Glutamatergic neuron (in vitro differentiated cells): Measurements from ENCODE around the gene ARMS2. TPM values are rescaled to one million over a fixed set of nuclear protein-coding genes. Genes with fewer than 3 reads are reported as not detected.

ENCODE experiments used
- DNase-seq: peaks from one replicate; pipeline ENCODE4 v3.0.0; 2022
- H3K27ac Mint-ChIP-seq: one replicate; pipeline ENCODE4 v1.8.0; 2020; ENCODE audit warnings: mild to moderate bottlenecking, mixed read lengths, inconsistent platforms; ENCODE audit not compliant: unreplicated experiment
- H3K27me3 Mint-ChIP-seq: one replicate; pipeline ENCODE4 v1.8.0; 2020; ENCODE audit warnings: mild to moderate bottlenecking, moderate library complexity, mixed read lengths, inconsistent platforms; ENCODE audit not compliant: unreplicated experiment
- H3K36me3 Mint-ChIP-seq: one replicate; pipeline ENCODE4 v1.8.0; 2020; ENCODE audit warnings: mild to moderate bottlenecking, mixed read lengths, inconsistent platforms; ENCODE audit not compliant: unreplicated experiment
- H3K4me1 Mint-ChIP-seq: one replicate; pipeline ENCODE4 v1.8.0; 2020; ENCODE audit warnings: mild to moderate bottlenecking, low read depth, mixed read lengths, inconsistent platforms; ENCODE audit not compliant: unreplicated experiment
- H3K4me3 Mint-ChIP-seq: one replicate; pipeline ENCODE4 v1.8.0; 2020; ENCODE audit warnings: mild to moderate bottlenecking, mixed read lengths, inconsistent platforms; ENCODE audit not compliant: unreplicated experiment
- H3K9me3 Mint-ChIP-seq: one replicate; pipeline ENCODE4 v1.8.0; 2020; ENCODE audit warnings: mild to moderate bottlenecking, moderate library complexity, mixed read lengths, inconsistent platforms; ENCODE audit not compliant: unreplicated experiment
- CTCF ChIP-seq: fragments of 200-600 bp; sonication (generic); IDR thresholded peaks from one replicate; pipeline ENCODE4 v1.5.0; 2021; ENCODE audit not compliant: partially characterized antibody, unreplicated experiment
- microRNA-seq: library from miRNA; unstranded; fragments of <30 nt; microRNA quantifications from one replicate; pipeline ENCODE4, GENCODE V29; 2020; ENCODE audit not compliant: unreplicated experiment
- total RNA-seq: library from RNA; stranded (reverse); fragmentation: NEBNext Ultra II Directional; extraction: Animal tissue kit (Norgen Biotek cat#: 25700); gene quantifications from one replicate; pipeline ENCODE4 v1.2.1, GENCODE V29; 2021; ENCODE audit not compliant: unreplicated experiment

Gene ARMS2
- total RNA-seq, 1 donor from 2014 or later: not detected

- H3K27ac Mint-ChIP-seq: no peak overlapping the region
These were observed 51.6 kb downstream of the ARMS2 start for GRCh38 chr10:122505885-122506645.

More at GRCh38 chr10:122505885-122506645, 51.6 kb downstream of the ARMS2 start:
- Mint-ChIP-seq H3K36me3 (no peaks in the 10 kb centered on the region), H3K27me3 (peaks cover 8% of the 10 kb centered on the region), H3K9me3 (peaks cover 4% of the 10 kb centered on the region), H3K4me1 (peaks cover 17% of the 10 kb centered on the region), H3K4me3 (no peak overlapping the region)
- DNase-seq: no peak
- no peak for TF ChIP-seq CTCF

Small RNAs within 50 kb of the gene (microRNA-seq; reads per million reads assigned to microRNA genes)
- 0.83 reads per million for gene MIR3941

Other genes with a start within 250 kb of the ARMS2 start
- gene BTBD16, start 183.4 kb upstream of the ARMS2 start, total RNA-seq: 0.98 TPM
- 31.4 TPM for gene PLEKHA1, start 79.9 kb upstream of the ARMS2 start, total RNA-seq
- 1.4 TPM for gene HTRA1, start 6.9 kb downstream of the ARMS2 start, total RNA-seq
- gene DMBT1, start 106.1 kb downstream of the ARMS2 start, total RNA-seq: 0.17 TPM
- not detected for gene C10orf120, start 245.2 kb downstream of the ARMS2 start, total RNA-seq